Osteocyte (in vitro differentiated cells): ENCODE measurements around the gene RSU1. TPM values are rescaled to one million over a fixed set of nuclear protein-coding genes. Genes with fewer than 3 reads are reported as not detected.

Experiments used
- DNase-seq: peaks from one replicate; pipeline ENCODE4 v3.0.0; 2021; ENCODE audit warnings: mixed read lengths; ENCODE audit not compliant: unreplicated experiment; ENCODE audit errors: extremely low spot score
- H3K27ac Mint-ChIP-seq: one replicate; pipeline ENCODE4 v1.8.0; 2021; ENCODE audit warnings: mild to moderate bottlenecking, mixed read lengths; ENCODE audit not compliant: unreplicated experiment
- H3K27me3 Mint-ChIP-seq: one replicate; pipeline ENCODE4 v1.8.0; 2021; ENCODE audit warnings: mixed read lengths; ENCODE audit not compliant: unreplicated experiment
- H3K36me3 Mint-ChIP-seq: one replicate; pipeline ENCODE4 v1.8.0; 2021; ENCODE audit warnings: mixed read lengths; ENCODE audit not compliant: unreplicated experiment
- H3K4me1 Mint-ChIP-seq: one replicate; pipeline ENCODE4 v1.8.0; 2021; ENCODE audit warnings: mixed read lengths; ENCODE audit not compliant: unreplicated experiment
- H3K4me3 Mint-ChIP-seq: one replicate; pipeline ENCODE4 v1.8.0; 2021; ENCODE audit warnings: mild to moderate bottlenecking, moderate library complexity, mixed read lengths; ENCODE audit not compliant: unreplicated experiment
- H3K9me3 Mint-ChIP-seq: one replicate; pipeline ENCODE4 v1.8.0; 2021; ENCODE audit warnings: mixed read lengths; ENCODE audit not compliant: unreplicated experiment
- total RNA-seq: library from RNA; stranded (reverse); gene quantifications from 2 replicates; pipeline ENCODE4 v1.2.1, GENCODE V29; 2021
- TF ChIP-seq, protein P1 (sequence below): fragments of 200-600 bp; sonication (generic); IDR thresholded peaks from 2 replicates; pipeline ENCODE4 v1.5.0; 2021; ENCODE audit warnings: antibody characterized with exemption, mild to moderate bottlenecking, moderate library complexity

The RSU1 gene
- total RNA-seq, 1 donor from 2014 or later = 92.0 TPM

DNA sequence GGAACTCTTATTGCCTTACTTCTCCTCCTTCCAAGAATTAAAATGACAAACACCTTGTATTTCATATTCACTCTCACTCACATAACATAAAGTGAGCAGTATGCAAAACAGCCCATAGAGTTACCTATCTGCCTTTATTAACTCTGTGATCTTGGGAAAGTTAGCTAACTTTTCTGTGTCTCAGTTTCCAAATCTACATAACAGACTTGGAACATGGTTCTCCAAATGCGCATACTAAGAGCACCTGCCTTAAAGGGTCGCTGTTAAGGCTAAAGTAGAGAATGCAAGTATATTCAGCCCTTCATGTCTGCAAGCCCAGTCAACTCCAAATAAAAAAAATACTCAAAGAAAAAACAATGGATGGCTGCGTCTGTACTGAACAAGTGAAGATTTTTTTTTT lies 173.7 kb downstream of the RSU1 start:
- H3K27ac Mint-ChIP-seq = no peak overlapping the region
- no peak for DNase-seq
- TF ChIP-seq, protein P1, sequence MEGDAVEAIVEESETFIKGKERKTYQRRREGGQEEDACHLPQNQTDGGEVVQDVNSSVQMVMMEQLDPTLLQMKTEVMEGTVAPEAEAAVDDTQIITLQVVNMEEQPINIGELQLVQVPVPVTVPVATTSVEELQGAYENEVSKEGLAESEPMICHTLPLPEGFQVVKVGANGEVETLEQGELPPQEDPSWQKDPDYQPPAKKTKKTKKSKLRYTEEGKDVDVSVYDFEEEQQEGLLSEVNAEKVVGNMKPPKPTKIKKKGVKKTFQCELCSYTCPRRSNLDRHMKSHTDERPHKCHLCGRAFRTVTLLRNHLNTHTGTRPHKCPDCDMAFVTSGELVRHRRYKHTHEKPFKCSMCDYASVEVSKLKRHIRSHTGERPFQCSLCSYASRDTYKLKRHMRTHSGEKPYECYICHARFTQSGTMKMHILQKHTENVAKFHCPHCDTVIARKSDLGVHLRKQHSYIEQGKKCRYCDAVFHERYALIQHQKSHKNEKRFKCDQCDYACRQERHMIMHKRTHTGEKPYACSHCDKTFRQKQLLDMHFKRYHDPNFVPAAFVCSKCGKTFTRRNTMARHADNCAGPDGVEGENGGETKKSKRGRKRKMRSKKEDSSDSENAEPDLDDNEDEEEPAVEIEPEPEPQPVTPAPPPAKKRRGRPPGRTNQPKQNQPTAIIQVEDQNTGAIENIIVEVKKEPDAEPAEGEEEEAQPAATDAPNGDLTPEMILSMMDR = no peak
- no peaks in the 10 kb centered on the region for H3K9me3 Mint-ChIP-seq
- no peaks in the 10 kb centered on the region for H3K36me3 Mint-ChIP-seq
- H3K4me1 Mint-ChIP-seq = peaks cover 11% of the 10 kb centered on the region
- H3K4me3 Mint-ChIP-seq = no peak overlapping the region
- H3K27me3 Mint-ChIP-seq = no peaks in the 10 kb centered on the region

DNA sequence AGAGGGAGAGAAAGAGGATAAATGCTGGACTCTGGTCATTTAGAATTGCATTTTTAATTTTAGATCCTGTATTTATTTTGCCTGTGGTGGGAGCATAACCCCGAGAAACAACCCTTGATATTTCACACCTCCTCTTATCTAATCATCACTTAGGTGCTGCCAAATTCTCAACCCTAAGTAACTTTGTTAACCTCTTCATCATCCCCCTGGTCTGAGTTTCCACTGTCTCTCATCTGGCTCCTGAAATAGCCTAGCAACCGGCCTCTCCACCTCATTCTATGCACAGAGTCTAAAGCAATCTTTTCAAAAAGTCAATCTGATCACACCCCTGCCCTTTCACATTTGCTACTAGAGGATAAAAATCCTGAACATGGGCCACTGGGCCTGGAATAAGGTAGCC lies 177.1 kb downstream of the RSU1 start:
- H3K9me3 Mint-ChIP-seq = no peaks in the 10 kb centered on the region

DNA sequence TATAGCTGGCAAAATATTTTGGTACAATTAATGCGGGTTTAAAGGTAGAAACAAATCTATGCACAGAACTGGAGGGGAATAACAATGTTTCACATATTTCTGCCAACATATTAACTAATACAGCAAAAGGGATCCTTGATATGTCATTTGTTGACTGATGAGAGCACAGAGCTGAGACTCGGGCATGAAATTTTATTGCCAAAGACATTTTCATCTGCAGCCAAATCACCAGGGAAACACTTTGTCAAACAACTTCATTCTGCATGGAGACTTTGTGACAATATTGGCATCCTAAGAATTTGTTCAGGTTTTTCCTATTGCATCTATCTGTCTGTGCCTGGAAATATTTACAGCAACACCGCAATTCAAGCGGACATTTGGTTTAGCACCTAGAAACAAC lies 177.8 kb downstream of the RSU1 start:
- Mint-ChIP-seq H3K36me3 (no peaks in the 10 kb centered on the region), H3K27ac (no peak overlapping the region), H3K27me3 (no peaks in the 10 kb centered on the region), H3K9me3 (no peaks in the 10 kb centered on the region), H3K4me3 (no peak overlapping the region), H3K4me1 (peaks cover 9% of the 10 kb centered on the region)
- TF ChIP-seq, protein P1 = no peak
- DNase-seq = no peak

More for the DNA sequence above, 177.1 kb downstream of the RSU1 start:
- H3K27me3 Mint-ChIP-seq = no peaks in the 10 kb centered on the region
- no peak for DNase-seq
- TF ChIP-seq, protein P1 = no peak
- H3K27ac Mint-ChIP-seq = no peak overlapping the region
- H3K4me3 Mint-ChIP-seq = no peak overlapping the region
- H3K36me3 Mint-ChIP-seq = no peaks in the 10 kb centered on the region
- H3K4me1 Mint-ChIP-seq = peaks cover 11% of the 10 kb centered on the region

DNA sequence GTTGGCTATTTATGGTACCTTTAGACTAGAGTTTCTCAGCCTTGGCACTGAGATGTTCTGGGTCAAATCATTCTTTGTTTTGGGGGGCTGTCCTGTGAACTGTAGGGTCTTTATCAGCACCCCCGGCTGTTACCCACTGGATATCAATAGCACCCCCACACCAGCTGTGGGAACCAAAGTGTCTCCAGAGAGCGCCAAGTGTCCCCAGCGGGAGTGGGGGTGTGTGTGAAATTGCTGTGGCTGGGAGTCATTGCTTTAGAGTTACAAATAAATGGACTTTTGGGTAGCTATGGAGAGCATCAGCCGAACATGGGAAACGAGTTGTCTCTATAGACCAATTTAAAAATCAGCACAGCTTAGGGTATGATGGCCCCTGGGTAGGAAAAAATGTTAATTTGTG lies 184.2 kb downstream of the RSU1 start:
- Mint-ChIP-seq H3K36me3 (peaks cover 2% of the 10 kb centered on the region), H3K4me3 (no peak overlapping the region), H3K9me3 (no peaks in the 10 kb centered on the region), H3K27ac (no peak overlapping the region), H3K27me3 (no peaks in the 10 kb centered on the region), H3K4me1 (no peaks in the 10 kb centered on the region)
- no peak for DNase-seq
- TF ChIP-seq, protein P1 = no peak

DNA sequence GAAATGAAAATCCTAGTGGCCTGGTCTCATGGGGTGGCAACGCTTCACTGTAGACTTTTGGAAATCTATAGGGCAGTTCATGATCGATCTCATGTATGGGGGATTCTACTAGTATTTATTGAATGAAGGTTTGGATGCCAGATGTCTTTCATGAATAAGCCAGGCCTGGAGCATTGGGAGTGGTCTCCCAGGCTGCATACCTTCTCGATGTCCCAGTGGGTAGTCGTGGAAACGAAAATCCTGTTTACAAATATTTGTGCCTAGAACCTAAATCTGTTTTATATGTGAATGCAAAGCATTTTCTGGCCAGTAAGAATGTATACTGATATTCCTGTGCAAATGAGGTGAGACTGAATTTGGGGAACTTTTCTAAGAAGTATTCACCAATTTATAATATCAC lies 190.5 kb downstream of the RSU1 start:
- no peak overlapping the region for H3K27ac Mint-ChIP-seq
- no peak overlapping the region for H3K4me3 Mint-ChIP-seq
- TF ChIP-seq, protein P1 = no peak
- no peaks in the 10 kb centered on the region for H3K9me3 Mint-ChIP-seq
- no peaks in the 10 kb centered on the region for H3K4me1 Mint-ChIP-seq
- H3K27me3 Mint-ChIP-seq = no peaks in the 10 kb centered on the region
- H3K36me3 Mint-ChIP-seq = no peaks in the 10 kb centered on the region
- no peak for DNase-seq
